H1 (cell line): Measurements from ENCODE around the gene SNED1. TPM values are rescaled to one million over a fixed set of nuclear protein-coding genes. Genes with fewer than 3 reads are reported as not detected.
A peak's percentile ranks its signal among the peaks of the same experiment; 100 is the strongest.

Experiments used
- CEBPB ChIP-seq: IDR thresholded peaks from 2 replicates; pipeline ENCODE4 v1.6.1; 2012; ENCODE audit warnings: low read depth, low read length
- CHD2 ChIP-seq: IDR thresholded peaks from 2 replicates; pipeline ENCODE4 v1.6.1; 2012; ENCODE audit warnings: low read length, improper control_type of control experiment
- CREB1 ChIP-seq: IDR thresholded peaks from 2 replicates; pipeline ENCODE4 v1.6.1; 2012; ENCODE audit warnings: inconsistent platforms
- GABPA ChIP-seq: IDR thresholded peaks from 2 replicates; pipeline ENCODE4 v1.6.1; 2011; ENCODE audit warnings: mild to moderate bottlenecking, low read length, moderate library complexity, borderline replicate concordance; ENCODE audit not compliant: insufficient read depth
- HDAC2 ChIP-seq, 2 experiments: fragments of 300-600 bp in 1 of 2; sonication (generic) in 1 of 2; IDR thresholded peaks; 2 replicates each; pipeline ENCODE4 v1.6.1; 2011 to 2012; ENCODE audit warnings: low read depth in 2 of 2, low read length in 2 of 2, mild to moderate bottlenecking in 2 of 2, moderate library complexity in 2 of 2, borderline replicate concordance in 1 of 2, inconsistent platforms in 1 of 2
- HDAC6 ChIP-seq: IDR thresholded peaks from one replicate; pipeline ENCODE4 v1.7.1; 2012; ENCODE audit warnings: low read depth, mild to moderate bottlenecking, inconsistent platforms, low read length, moderate library complexity
- JUND ChIP-seq: IDR thresholded peaks from 2 replicates; pipeline ENCODE4 v1.6.1; 2011; ENCODE audit warnings: mild to moderate bottlenecking, improper control_type of control experiment, low read length
- KDM4A ChIP-seq: IDR thresholded peaks from one replicate; pipeline ENCODE4 v1.7.1; 2012; ENCODE audit warnings: low read depth, mild to moderate bottlenecking, moderate library complexity, low read length, inconsistent platforms; ENCODE audit not compliant: severe bottlenecking
- MAFK ChIP-seq: IDR thresholded peaks from 2 replicates; pipeline ENCODE4 v1.6.1; 2012; ENCODE audit warnings: low read depth, mild to moderate bottlenecking, improper control_type of control experiment, low read length
- POLR2AphosphoS5 ChIP-seq: IDR thresholded peaks from 2 replicates; pipeline ENCODE4 v1.6.1; 2011; ENCODE audit warnings: low read depth, low read length
- RNF2 ChIP-seq: fragments of 200-900, 300-1000 bp; sonication (generic); IDR thresholded peaks from 2 replicates; pipeline ENCODE4 v1.7.1; 2016; ENCODE audit warnings: borderline replicate concordance, low read depth, mild to moderate bottlenecking, antibody characterized with exemption, low read length; ENCODE audit not compliant: poor library complexity, severe bottlenecking; ENCODE audit errors: missing control alignments
- SRF ChIP-seq: IDR thresholded peaks from 2 replicates; pipeline ENCODE4 v1.6.1; 2011; ENCODE audit warnings: mild to moderate bottlenecking, low read depth, low read length, moderate library complexity
- TAF1 ChIP-seq: IDR thresholded peaks from 2 replicates; pipeline ENCODE4 v1.6.1; 2011; ENCODE audit warnings: mild to moderate bottlenecking, low read depth, low read length
- TBP ChIP-seq: IDR thresholded peaks from 2 replicates; pipeline ENCODE4 v1.6.1; 2011; ENCODE audit warnings: low read depth, low read length, improper control_type of control experiment
- TCF12 ChIP-seq: IDR thresholded peaks from 2 replicates; pipeline ENCODE4 v1.6.1; 2011; ENCODE audit warnings: low read depth, mild to moderate bottlenecking, low read length
- YY1 ChIP-seq: IDR thresholded peaks from 2 replicates; pipeline ENCODE4 v1.6.1; 2011; ENCODE audit warnings: low read depth, mild to moderate bottlenecking, low read length
- ZNF274 ChIP-seq: IDR thresholded peaks from 2 replicates; pipeline ENCODE4 v1.7.0; 2012; ENCODE audit warnings: low read length, borderline replicate concordance; ENCODE audit errors: extremely low read depth
- polyA plus RNA-seq, 7 experiments: library from polyadenylated mRNA; depleted of rRNA in 3 of 7; stranded (reverse) in 5 of 7; unstranded in 2 of 7; fragments of >200 nt in 5 of 7; fragments of 200-250 nt in 2 of 7; gene quantifications; 1 replicate in 5 of 7; 2 replicates in 1 of 7; 4 replicates in 1 of 7; pipeline versions ENCODE4 v1.2.1 to v1.2.3, GENCODE V29; 2011 to 2013; ENCODE audit warnings: missing spikeins in 2 of 7, mixed read lengths in 2 of 7
- total RNA-seq: library from RNA; stranded (reverse); fragmentation: NEBNext Ultra II Directional; extraction: Animal tissue kit (Norgen Biotek cat#: 25700); gene quantifications from 2 replicates; pipeline ENCODE4 v1.2.1, GENCODE V29; 2021
- TF ChIP-seq, protein P1 (sequence below): IDR thresholded peaks from 2 replicates; pipeline ENCODE4 v1.6.1; 2012; ENCODE audit warnings: inconsistent platforms
- TF ChIP-seq, protein P2 (sequence below): IDR thresholded peaks from 2 replicates; pipeline ENCODE4 v1.6.1; 2011; ENCODE audit warnings: low read length, improper control_type of control experiment
- TF ChIP-seq, protein P3 (sequence below), 3 experiments: IDR thresholded peaks; 1 replicate in 2 of 3; 2 replicates in 1 of 3; pipeline versions ENCODE4 v1.5.1 to v1.6.1; 2011; ENCODE audit warnings: low read length in 3 of 3, mild to moderate bottlenecking in 3 of 3, inconsistent platforms in 2 of 3, low read depth in 1 of 3, moderate library complexity in 1 of 3; ENCODE audit not compliant: insufficient read depth in 1 of 3; ENCODE audit errors: control extremely low read depth in 1 of 3

SNED1 gene
- total and polyA plus RNA-seq, 2 of the 8 experiments (the other 6 are each of a cell fraction or from before 2014, with no cell fraction given), result 1.9 TPM

DNA sequence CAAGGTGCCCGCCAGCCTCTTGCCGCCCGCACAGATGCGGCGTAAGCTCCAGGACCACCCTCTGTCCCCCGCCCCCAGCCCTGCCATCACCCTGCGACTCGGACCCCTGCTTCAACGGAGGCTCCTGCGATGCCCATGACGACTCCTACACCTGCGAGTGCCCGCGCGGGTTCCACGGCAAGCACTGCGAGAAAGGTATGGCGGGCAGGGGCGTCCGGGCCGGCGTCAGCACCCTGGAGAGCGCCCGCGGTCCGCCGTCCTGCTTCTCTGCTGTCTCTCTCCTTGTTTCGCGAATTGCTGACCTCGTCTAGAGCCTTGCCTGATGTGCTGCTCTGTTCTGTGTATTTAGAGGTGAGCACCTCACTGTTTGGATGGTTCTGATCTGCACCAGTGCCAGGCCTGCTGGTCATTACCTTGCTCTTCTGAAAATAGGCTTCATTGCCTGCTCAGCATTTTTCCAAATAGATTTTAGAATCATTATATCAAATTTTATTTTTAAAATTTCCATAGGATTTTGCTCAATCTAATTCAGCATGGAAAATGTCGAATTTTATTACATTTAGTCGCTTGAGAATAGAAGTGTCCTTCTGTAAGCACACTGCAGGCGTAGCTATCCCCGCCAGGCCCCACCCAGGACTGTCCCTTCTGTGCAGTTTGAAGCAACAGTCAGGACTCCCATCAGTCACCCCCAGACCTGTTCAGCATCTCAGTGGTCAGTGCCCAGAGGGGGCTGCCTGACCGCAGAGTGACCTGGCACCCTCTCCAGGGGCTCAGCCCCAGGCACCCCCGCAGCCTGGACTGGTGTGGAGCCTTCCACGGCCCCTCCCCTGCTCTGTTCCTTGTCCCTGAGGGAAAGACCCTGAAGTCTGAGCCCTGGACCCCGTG, 51.6 kb downstream of the SNED1 start (continued):
- no peak for TF ChIP-seq SRF
- TF ChIP-seq TCF12, result no peak
- no peak for TF ChIP-seq TAF1
- no peak for TF ChIP-seq TBP
- peak; percentile 29; the same call in 1 of the 2 replicates for TF ChIP-seq MAFK
- TF ChIP-seq, protein P1, sequence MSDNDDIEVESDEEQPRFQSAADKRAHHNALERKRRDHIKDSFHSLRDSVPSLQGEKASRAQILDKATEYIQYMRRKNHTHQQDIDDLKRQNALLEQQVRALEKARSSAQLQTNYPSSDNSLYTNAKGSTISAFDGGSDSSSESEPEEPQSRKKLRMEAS, result 0 out of 2 replicates have a peak, but pooled peaks have one; percentile 43
- TF ChIP-seq KDM4A, result no peak
- TF ChIP-seq, protein P2, sequence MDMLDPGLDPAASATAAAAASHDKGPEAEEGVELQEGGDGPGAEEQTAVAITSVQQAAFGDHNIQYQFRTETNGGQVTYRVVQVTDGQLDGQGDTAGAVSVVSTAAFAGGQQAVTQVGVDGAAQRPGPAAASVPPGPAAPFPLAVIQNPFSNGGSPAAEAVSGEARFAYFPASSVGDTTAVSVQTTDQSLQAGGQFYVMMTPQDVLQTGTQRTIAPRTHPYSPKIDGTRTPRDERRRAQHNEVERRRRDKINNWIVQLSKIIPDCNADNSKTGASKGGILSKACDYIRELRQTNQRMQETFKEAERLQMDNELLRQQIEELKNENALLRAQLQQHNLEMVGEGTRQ, result no peak
- TF ChIP-seq POLR2AphosphoS5, result no peak
- no peak for TF ChIP-seq ZNF274
- TF ChIP-seq JUND, result no peak
- no peak for TF ChIP-seq RNF2
- no peak for TF ChIP-seq HDAC6
- TF ChIP-seq, protein P3, sequence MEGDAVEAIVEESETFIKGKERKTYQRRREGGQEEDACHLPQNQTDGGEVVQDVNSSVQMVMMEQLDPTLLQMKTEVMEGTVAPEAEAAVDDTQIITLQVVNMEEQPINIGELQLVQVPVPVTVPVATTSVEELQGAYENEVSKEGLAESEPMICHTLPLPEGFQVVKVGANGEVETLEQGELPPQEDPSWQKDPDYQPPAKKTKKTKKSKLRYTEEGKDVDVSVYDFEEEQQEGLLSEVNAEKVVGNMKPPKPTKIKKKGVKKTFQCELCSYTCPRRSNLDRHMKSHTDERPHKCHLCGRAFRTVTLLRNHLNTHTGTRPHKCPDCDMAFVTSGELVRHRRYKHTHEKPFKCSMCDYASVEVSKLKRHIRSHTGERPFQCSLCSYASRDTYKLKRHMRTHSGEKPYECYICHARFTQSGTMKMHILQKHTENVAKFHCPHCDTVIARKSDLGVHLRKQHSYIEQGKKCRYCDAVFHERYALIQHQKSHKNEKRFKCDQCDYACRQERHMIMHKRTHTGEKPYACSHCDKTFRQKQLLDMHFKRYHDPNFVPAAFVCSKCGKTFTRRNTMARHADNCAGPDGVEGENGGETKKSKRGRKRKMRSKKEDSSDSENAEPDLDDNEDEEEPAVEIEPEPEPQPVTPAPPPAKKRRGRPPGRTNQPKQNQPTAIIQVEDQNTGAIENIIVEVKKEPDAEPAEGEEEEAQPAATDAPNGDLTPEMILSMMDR (IDR thresholded peaks at IDR 0.05; ENCODE audit: control extremely low read depth in 1 of 3, insufficient read depth in 1 of 3, low read depth in 1 of 3, low read length in 3 of 3), result no peak
- no peak for TF ChIP-seq HDAC2 (IDR thresholded peaks at IDR 0.05; ENCODE audit: borderline replicate concordance in 1 of 2, low read depth in 2 of 2, low read length in 2 of 2)
- no peak for TF ChIP-seq CHD2
- TF ChIP-seq CEBPB, result no peak
- peak; percentile 57; the same call in 1 of the 2 replicates for TF ChIP-seq YY1
- TF ChIP-seq GABPA, result peak; percentile 71; the same call in 1 of the 2 replicates
- TF ChIP-seq CREB1, result no peak
